ENCODE results near the gene RRP8. TPM values are rescaled to one million over a fixed set of nuclear protein-coding genes. Genes with fewer than 3 reads are reported as not detected.

RRP8 gene
- total and polyA plus RNA-seq, 2 experiments from 2014 or later, result 27.3 to 32.6 TPM

DNA sequence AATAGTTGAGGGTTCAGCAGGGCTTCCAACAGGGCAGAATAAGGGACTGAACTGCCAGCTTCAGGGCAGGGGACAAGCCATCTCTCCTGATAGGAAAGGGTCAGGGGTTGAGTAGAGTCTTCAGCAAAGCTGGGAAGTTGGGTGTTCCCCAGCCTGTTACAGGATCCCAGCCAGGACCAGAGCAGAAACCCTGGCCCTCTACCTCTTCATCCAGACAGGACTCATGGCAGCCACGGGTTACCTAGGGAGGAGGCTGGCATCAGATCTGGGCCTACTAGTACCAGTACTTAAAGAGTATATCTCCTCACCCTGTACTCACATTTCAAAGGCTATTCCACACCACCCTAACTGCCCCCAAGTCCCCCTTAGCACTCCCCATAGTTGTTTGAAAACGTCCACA is 11.0 kb upstream of the RRP8 start:
- no peak for TF ChIP-seq CTCF (IDR thresholded peaks at IDR 0.05; ENCODE audit: low read depth, low read length)
- no peaks in the 10 kb centered on the region for H3K9me3 ChIP-seq (ENCODE audit: low read depth)
- no peaks in the 10 kb centered on the region for H3K27me3 ChIP-seq
- peaks cover 18% of the 10 kb centered on the region for H3K36me3 ChIP-seq
- no peak for DNase-seq (ENCODE audit: low read depth in 1 of 2, low spot score in 1 of 2)
- H3K4me3 ChIP-seq, result no peak overlapping the region
- no peaks in the 10 kb centered on the region for H3K4me1 ChIP-seq (ENCODE audit: low read depth)
- no peak overlapping the region for H3K27ac ChIP-seq

DNA sequence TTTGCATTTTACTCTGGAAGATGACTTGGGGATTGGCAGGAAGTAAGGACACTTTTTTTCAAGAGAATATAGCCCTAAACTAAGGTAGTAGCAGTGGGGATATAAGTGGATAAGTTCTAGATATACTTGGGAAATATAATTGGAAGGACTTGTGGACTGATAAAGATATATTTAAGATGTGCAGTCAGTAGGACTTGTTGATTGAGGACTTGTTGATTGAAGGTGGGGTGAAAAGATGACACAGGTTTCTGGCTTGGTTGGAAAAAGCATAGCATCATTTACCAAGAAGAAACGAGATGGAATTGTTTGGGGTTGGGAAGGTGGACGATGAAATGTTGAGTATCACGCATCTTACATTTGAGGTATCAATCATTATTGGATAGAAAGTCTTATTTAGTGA is 10.1 kb upstream of the RRP8 start:
- H3K4me3 ChIP-seq, result no peak overlapping the region
- DNase-seq (ENCODE audit: low read depth in 1 of 2, low spot score in 1 of 2), result no peak
- TF ChIP-seq CTCF (IDR thresholded peaks at IDR 0.05; ENCODE audit: low read depth, low read length), result no peak
- peak overlapping the region; percentile 99 for H3K27ac ChIP-seq
- peaks cover 27% of the 10 kb centered on the region for H3K36me3 ChIP-seq
- no peaks in the 10 kb centered on the region for H3K27me3 ChIP-seq
- no peaks in the 10 kb centered on the region for H3K4me1 ChIP-seq (ENCODE audit: low read depth)
- no peaks in the 10 kb centered on the region for H3K9me3 ChIP-seq (ENCODE audit: low read depth)

- Histone ChIP-seq H3K4me3 (peak within 1 kb of the TSS; percentile 60), H3K4me1 (ENCODE audit: low read depth) (peaks cover 3% of the 10 kb centered on the region), H3K36me3 (peaks cover 34% of the 10 kb centered on the region), H3K9me3 (ENCODE audit: low read depth) (no peaks in the 10 kb centered on the region), H3K27ac (peak within 1 kb of the TSS; percentile 99), H3K27me3 (no peaks in the 10 kb centered on the region)
- DNase-seq (ENCODE audit: low read depth in 1 of 2, low spot score in 1 of 2), result peak; percentile 97 to 98
- TF ChIP-seq CTCF (IDR thresholded peaks at IDR 0.05; ENCODE audit: low read depth, low read length), result peak; percentile 57
Measured at GRCh38 chr11:6612213-6613041, 9.0 kb upstream of the RRP8 start, which contains the start of gene TAF10. TSS of gene TAF10 (minus strand) at chr11:6612216. CDS start at chr11:6612189, 27 bp downstream.

DNA sequence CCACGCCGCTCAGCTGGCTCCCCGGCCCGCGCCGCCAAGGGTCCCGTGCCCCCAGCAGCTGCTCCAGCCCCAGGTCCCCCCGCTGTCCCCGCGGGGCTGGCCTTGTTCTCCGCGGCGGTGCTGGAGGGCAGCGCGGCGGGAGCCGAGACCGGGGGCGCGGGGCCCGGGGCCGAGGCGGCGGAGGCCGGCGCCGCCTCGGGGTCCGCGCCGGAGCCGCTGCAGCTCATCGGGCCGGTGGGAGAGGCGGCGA is 8.5 kb upstream of the RRP8 start:
- TF ChIP-seq CTCF (IDR thresholded peaks at IDR 0.05; ENCODE audit: low read depth, low read length), result no peak
- Histone ChIP-seq H3K4me3 (peak overlapping the region; percentile 60), H3K4me1 (ENCODE audit: low read depth) (peaks cover 6% of the 10 kb centered on the region), H3K27me3 (no peaks in the 10 kb centered on the region), H3K9me3 (ENCODE audit: low read depth) (no peaks in the 10 kb centered on the region), H3K27ac (peak overlapping the region; percentile 99), H3K36me3 (peaks cover 34% of the 10 kb centered on the region)
- DNase-seq (ENCODE audit: low read depth in 1 of 2, low spot score in 1 of 2), result no peak

DNA sequence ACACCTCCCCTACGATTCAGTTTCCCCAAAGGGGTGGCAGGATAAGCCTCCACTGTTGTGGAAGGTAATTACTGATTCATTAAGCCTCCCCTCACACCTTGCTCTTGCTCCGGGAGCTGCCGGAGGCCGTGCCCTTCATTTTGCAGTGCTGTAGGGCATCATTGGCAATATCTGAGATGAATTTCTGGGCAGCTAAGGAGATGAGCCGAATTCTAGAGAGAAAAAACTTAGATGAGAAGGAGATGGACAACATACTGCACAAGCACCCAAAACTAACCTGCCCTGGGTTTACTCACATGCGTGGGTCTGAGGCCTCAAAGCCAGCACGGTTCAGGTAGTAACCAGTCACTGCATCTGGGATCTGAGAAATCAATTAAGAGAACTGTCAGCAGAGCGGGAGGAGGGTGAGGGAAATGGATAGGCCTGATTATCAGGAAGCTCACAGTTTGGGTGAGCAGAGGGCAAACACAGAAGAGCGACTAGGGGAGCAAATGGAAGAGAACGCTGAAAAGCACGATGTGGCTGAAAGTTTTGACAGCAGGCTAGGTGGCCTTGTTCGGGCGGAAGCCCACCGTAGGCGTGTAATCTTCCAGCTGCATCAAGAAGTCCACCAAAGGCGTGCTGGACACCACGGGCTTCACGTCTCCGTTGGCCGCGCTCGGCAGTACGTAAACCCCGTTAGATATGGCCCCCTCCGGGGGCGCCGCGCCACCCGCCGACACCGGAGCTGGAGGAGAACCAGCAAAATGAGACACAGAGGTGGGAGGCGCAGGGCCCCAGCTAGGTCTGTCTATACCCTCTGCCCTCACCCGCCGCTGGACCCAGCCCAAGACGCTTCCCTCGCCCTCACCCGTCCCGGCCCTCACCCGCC is 7.9 kb upstream of the RRP8 start:
- H3K9me3 ChIP-seq (ENCODE audit: low read depth), result no peaks in the 10 kb centered on the region
- H3K4me1 ChIP-seq (ENCODE audit: low read depth), result peaks cover 11% of the 10 kb centered on the region
- peak overlapping the region; percentile 99 for H3K27ac ChIP-seq
- peak overlapping the region; percentile 60 for H3K4me3 ChIP-seq
- H3K27me3 ChIP-seq, result no peaks in the 10 kb centered on the region
- no peak for TF ChIP-seq CTCF (IDR thresholded peaks at IDR 0.05; ENCODE audit: low read depth, low read length)
- peaks cover 34% of the 10 kb centered on the region for H3K36me3 ChIP-seq
- peak in 1 of 2 donors; percentile 30 for DNase-seq (ENCODE audit: low read depth in 1 of 2, low spot score in 1 of 2)
